Sigmoid colon (tissue), 4 donors: ENCODE data around the gene PDCD7.

Experiments used
- EP300 ChIP-seq, 4 donors: sonication (generic); formaldehyde crosslinking; IDR thresholded peaks; one replicate each; pipeline ENCODE4 v1.6.1; 2017; ENCODE audit warnings: antibody characterized with exemption in 4 of 4
- POLR2AphosphoS5 ChIP-seq, 4 donors: sonication (generic); formaldehyde crosslinking; IDR thresholded peaks; one replicate each; pipeline ENCODE4 v1.6.1; 2017; ENCODE audit warnings: antibody characterized with exemption in 4 of 4
- TF ChIP-seq, protein P1 (sequence below), 4 experiments: fragments of 450-650 bp in 3 of 4; fragments of 200-600 bp in 1 of 4; IDR thresholded peaks; one replicate each; pipeline ENCODE4 v1.5.1; 2016 to 2019; ENCODE audit warnings: antibody characterized with exemption in 4 of 4, mild to moderate bottlenecking in 3 of 4, moderate library complexity in 2 of 4

DNA sequence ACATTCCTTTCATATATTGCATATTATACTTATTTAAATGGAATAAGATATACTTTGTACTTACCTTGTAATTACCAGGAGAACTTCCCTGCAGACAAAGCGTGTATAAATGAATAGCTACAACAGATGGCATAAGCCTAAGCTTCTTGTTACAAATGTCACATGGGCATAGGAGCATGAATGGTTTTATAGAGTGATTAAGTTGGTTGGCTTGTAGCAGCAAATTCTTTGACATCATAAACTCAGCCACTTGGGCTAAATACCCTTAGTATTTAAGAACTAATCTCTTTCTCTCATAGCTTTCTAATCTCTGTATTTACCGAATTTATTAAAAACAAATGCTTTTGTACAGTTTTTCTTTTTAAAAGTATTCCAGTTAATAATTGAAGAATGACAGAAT, 18.5 kb downstream of the PDCD7 start, which contains the start of gene UBAP1L:
- TF ChIP-seq, protein P1, sequence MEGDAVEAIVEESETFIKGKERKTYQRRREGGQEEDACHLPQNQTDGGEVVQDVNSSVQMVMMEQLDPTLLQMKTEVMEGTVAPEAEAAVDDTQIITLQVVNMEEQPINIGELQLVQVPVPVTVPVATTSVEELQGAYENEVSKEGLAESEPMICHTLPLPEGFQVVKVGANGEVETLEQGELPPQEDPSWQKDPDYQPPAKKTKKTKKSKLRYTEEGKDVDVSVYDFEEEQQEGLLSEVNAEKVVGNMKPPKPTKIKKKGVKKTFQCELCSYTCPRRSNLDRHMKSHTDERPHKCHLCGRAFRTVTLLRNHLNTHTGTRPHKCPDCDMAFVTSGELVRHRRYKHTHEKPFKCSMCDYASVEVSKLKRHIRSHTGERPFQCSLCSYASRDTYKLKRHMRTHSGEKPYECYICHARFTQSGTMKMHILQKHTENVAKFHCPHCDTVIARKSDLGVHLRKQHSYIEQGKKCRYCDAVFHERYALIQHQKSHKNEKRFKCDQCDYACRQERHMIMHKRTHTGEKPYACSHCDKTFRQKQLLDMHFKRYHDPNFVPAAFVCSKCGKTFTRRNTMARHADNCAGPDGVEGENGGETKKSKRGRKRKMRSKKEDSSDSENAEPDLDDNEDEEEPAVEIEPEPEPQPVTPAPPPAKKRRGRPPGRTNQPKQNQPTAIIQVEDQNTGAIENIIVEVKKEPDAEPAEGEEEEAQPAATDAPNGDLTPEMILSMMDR (IDR thresholded peaks at IDR 0.05) = no peak
- TF ChIP-seq POLR2AphosphoS5 (IDR thresholded peaks at IDR 0.05) (no peak), EP300 (IDR thresholded peaks at IDR 0.05) (no peak)
